ENCODE data around the gene DPP6.

DPP6 gene

GRCh38 chr7:154575497-154575896, 523.3 kb downstream of the DPP6 start:
- Histone ChIP-seq H3K27ac (no peak overlapping the region), H3K27me3 (ENCODE audit: insufficient read depth, low read depth, severe bottlenecking) (peaks cover 17% of the 10 kb centered on the region), H3K36me3 (no peaks in the 10 kb centered on the region), H3K9me3 (ENCODE audit: severe bottlenecking) (no peaks in the 10 kb centered on the region), H3K4me3 (ENCODE audit: low read depth, low read length) (no peak overlapping the region)
- no peak for DNase-seq
- TF ChIP-seq CTCF (IDR thresholded peaks at IDR 0.05; ENCODE audit: low read depth, low read length) = no peak

GRCh38 chr7:154576604-154577003, 524.4 kb downstream of the DPP6 start:
- Histone ChIP-seq H3K9me3 (ENCODE audit: severe bottlenecking) (no peaks in the 10 kb centered on the region), H3K36me3 (no peaks in the 10 kb centered on the region), H3K4me3 (ENCODE audit: low read depth, low read length) (no peak overlapping the region), H3K27ac (no peak overlapping the region), H3K27me3 (ENCODE audit: insufficient read depth, low read depth, severe bottlenecking) (peaks cover 20% of the 10 kb centered on the region)
- no peak for TF ChIP-seq CTCF (IDR thresholded peaks at IDR 0.05; ENCODE audit: low read depth, low read length)
- no peak for DNase-seq

GRCh38 chr7:154577141-154577873, 525.1 kb downstream of the DPP6 start:
- peaks cover 18% of the 10 kb centered on the region for H3K27me3 ChIP-seq (ENCODE audit: insufficient read depth, low read depth, severe bottlenecking)
- no peak for TF ChIP-seq CTCF (IDR thresholded peaks at IDR 0.05; ENCODE audit: low read depth, low read length)
- no peak overlapping the region for H3K4me3 ChIP-seq (ENCODE audit: low read depth, low read length)
- no peaks in the 10 kb centered on the region for H3K36me3 ChIP-seq
- H3K9me3 ChIP-seq (ENCODE audit: severe bottlenecking) = no peaks in the 10 kb centered on the region
- no peak overlapping the region for H3K27ac ChIP-seq
- DNase-seq = no peak

- no peak overlapping the region for H3K27ac ChIP-seq
- H3K27me3 ChIP-seq (ENCODE audit: insufficient read depth, low read depth, severe bottlenecking) = peaks cover 18% of the 10 kb centered on the region
- no peak for TF ChIP-seq CTCF (IDR thresholded peaks at IDR 0.05; ENCODE audit: low read depth, low read length)
- H3K36me3 ChIP-seq = no peaks in the 10 kb centered on the region
- H3K9me3 ChIP-seq (ENCODE audit: severe bottlenecking) = no peaks in the 10 kb centered on the region
- DNase-seq = no peak
- H3K4me3 ChIP-seq (ENCODE audit: low read depth, low read length) = no peak overlapping the region
These were observed 526.1 kb downstream of the DPP6 start for GRCh38 chr7:154578336-154578735.

GRCh38 chr7:154579711-154580110, 527.5 kb downstream of the DPP6 start:
- H3K36me3 ChIP-seq = no peaks in the 10 kb centered on the region
- no peaks in the 10 kb centered on the region for H3K9me3 ChIP-seq (ENCODE audit: severe bottlenecking)
- no peak overlapping the region for H3K27ac ChIP-seq
- no peak for DNase-seq
- TF ChIP-seq CTCF (IDR thresholded peaks at IDR 0.05; ENCODE audit: low read depth, low read length) = no peak
- H3K27me3 ChIP-seq (ENCODE audit: insufficient read depth, low read depth, severe bottlenecking) = peaks cover 24% of the 10 kb centered on the region
- no peak overlapping the region for H3K4me3 ChIP-seq (ENCODE audit: low read depth, low read length)
